Measurements from ENCODE around the gene BRD9.
"Not testable (repeated sequence)": the region's sequence is repeated elsewhere in the genome, so short reads cannot be mapped to it uniquely, and the experiment has no call there.

The BRD9 gene

DNA sequence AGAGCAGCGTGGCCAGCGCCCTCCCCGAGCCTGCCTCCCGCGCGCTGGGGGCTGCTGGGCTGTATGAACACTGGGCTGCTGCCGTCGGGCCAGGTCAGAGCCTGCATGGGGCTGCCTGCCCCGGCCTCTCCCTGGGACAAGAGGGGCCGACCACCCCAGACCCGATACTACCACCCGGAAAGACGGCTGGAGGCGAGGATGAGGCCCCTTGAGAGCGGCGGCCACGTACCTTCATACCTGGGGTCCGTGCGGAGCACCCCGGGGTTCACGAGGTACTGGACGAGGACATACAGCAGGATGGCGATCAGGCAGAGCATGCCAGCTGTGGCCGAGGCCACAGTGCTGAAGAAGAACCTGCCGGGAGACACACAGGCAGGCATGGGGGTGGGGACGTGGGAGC lies 49.2 kb downstream of the BRD9 start:
- not testable (repeated sequence) for DNase-seq

DNA sequence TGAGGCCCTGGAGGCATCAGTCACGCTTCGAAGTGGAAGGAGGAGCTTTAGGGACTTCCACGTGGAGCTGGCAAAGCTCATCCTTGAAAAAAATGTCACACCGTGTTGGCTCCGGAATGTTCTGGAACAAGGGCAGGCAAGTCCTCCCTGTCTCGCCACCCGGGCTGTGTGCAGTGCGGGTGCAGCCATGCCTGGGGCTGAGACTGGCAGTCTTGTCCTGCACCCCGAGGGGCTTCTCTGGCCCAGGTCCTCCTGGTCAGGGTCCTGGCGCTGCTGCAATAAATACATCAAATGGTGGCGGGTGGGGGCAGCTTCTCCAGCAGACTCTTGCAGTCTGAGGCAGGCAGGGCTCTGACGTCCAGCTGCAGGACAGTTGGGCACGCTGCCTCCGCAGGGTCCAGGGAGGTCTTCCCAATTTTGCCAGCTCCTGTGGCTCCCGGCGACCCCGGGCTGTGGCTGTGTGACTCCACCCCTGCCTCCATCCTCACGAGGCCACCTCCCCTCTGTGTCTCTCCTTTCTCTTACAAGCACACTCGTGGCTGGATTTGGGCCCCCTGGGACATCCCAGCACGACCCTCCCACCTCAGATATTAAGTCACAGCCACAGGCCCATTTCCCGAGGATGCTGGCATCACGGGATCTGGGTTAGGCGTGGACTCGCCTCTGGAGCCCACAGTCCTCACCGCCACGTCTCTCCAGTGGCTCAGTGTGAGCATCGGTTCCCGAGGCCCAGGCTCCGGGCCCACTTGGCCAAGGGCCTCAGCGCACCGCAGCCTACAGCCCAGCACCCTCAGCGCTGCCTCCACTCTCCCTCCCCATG lies 50.0 kb downstream of the BRD9 start:
- DNase-seq, result not testable (repeated sequence)

DNA sequence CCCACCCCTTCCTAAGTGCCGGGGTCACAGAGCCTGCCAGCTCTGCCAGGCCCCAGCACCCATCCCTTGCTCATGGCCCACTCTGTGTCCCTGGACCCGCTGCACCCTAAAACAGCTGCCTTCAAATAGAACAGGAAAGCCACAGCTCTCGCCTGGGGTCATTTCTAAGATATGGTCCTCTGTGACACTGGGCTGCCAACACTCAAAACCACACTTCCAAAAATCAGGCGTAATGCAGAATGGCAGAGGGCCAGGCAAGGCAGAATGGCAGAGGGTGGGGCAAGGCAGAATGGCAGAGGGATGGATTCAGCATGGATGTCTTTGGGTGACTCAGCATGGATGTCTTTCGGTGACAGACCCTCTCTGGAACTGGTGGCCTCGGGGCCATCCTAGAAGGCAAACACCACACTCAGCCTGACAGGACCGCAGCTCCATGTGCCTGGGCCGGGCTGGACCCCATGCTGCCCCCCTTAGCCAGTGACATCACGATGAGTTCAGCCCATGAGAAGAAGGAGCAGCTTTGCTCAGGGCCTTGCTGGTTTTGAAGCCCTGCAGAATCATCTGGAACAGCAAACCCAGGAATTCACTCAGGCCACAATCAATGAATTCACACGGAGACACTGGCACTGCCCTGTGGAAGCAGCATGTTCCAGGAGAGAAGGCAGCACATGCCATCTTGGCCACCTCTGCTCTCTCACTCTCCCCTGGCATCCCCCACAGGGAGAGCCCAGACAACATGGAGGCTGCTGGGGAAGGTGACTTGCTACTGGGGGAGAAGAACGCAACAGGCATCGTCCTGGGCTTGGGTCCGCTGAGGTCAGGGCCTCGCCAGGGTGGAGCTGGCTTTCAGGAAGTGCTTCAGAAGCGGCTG lies 50.8 kb downstream of the BRD9 start:
- DNase-seq, result not testable (repeated sequence)

DNA sequence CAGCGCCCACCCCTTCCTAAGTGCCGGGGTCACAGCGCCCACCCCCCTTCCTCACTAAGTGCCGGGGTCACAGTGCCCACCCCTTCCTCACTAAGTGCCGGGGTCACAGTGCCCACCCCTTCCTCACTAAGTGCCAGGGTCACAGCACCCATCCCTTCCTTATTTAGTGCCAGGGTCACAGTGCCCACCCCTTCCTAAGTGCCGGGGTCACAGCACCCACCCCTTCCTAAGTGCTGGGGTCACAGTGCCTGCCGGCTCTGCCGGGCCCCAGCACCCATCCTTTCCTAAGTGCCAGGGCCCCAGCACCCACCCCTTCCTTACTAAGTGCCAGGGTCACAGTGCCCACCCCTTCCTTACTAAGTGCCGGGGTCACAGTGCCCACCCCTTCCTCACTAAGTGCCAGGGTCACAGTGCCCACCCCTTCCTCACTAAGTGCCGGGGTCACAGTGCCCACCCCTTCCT lies 51.6 kb downstream of the BRD9 start:
- not testable (repeated sequence) for DNase-seq

DNA sequence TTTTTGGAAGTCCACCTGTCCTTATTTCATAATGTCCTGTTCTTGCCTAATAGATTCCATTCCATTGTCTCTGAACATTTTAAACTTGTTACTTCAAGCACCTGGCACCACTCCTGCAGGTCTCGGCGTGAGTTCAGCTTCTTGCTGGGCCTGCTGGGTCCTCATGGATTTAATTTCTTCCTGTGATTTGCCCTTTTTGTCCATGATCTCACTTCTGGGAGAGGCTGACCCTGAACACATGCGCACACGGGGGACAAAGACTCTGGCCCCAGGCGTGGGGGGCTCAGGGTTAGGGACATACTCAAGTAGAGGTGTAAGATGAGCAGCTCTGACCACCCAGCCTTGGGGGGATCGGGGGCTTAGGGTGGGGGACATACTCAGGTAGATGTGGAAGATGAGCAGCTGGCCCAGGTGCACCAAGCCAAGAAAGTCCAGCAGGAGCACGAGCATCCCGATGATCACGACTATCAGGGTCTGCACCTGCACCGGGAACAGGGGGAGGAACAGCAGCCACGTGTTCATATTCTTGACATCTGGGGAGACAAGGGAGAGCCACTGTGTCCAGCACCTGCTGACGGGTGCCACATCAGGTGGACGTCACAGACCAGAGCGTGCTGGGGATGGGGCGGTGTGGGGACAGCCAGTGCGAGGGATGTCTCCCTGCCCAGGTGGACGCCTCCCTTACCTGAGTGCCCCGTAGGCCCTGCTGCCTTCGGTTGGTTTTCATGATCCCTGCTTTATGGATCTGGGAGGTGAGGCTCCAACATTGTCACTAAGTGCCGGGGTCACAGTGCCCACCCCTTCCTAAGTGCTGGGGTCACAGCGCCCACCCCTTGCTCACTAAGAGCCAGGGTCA lies 52.3 kb downstream of the BRD9 start:
- not testable (repeated sequence) for DNase-seq

DNA sequence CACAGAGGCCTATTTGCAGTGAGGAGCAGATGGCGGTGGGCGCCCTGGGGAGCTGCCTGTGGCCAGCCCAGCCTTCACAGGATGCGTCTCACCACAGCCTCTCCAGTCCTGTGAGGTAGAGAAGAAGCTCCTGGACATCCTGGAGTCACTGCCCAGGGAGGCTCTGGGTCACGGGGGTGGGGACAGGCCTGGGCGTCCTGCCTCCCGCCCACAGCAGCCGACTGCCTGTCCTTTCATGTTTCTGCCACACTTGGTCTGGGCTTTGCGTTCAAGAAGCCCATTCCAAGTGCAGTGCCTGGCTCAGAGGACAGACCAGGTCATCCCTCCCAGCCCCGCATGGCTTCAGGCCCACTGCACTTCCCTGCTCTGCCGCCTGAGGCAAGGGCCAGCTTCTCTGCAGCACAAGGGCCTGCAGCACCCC lies 54.2 kb downstream of the BRD9 start:
- DNase-seq, result not testable (repeated sequence)

DNA sequence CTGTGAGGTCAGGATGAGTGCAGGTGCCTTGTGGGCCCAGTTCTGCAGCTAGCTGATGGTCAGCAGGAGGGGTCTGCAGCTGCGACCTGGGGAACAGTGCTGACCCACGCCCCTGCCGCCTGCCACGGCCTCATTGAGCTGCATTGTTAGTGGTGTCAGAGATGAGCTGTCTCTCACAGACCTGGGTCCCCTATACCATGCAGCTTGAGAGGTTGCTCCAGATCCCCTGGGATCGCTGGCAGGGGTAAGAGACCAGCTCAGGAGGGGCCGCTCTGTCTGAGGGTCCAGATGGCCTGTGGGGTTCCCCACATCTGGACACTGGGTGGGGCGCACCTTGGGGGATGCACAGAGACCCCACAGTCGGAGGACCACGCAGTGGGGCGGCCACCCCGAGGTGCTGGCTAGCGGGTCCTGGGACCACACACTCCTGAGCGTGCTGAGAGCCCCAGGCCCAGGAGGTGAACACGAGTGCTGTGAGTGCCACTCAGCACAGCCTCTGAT lies 54.9 kb downstream of the BRD9 start:
- DNase-seq, result not testable (repeated sequence)

DNA sequence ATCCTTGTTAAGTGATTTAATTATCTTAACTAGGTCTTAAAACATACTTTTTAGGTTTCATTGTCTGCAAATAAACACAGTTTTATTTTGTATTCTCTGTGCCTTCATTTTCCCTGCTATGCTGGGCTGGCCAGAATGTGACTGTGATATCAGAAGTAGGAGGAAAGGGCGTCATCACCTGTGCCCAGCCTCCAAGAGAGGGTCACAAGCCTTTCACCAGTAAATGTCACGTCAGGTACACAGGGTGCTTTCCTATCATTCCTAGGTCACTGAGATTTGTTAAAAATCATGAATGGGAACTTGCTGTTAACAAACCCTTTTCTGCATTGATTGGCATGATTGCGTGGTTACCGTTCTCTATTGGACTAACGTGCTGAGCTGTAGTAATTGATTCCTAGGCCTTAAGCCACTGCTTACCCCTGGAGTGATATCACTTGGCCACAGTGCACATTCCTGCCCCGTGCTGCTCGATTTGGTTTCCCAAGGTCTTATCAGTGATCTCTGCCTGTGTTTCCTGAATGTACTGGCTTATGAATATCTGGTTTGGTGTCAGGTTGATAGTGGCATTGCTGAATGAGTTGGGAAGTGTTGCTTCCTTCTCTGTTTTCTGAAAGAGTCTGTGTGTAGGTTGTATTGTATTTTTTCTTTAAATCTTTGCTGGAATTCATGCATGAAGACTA lies 56.5 kb downstream of the BRD9 start:
- not testable (repeated sequence) for DNase-seq

DNA sequence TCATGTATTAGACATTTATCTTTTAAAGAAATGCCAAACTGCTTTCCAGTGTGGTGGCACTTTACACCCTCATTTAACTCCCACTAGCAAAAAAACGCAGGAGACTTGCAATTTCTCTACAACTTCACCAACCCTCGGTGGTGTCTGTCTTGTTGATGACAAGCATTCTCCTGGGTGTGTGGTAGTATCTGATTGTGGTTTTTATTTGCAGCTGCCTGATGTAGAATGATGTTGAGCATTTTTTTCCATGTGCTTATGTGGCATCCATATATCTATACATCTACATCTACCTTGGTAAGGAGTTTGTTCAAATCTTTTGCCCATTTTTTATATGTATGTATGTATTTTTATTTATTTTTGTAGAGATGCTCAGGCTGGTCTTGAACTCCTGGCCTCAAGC lies 58.6 kb downstream of the BRD9 start:
- not testable (repeated sequence) for DNase-seq

DNA sequence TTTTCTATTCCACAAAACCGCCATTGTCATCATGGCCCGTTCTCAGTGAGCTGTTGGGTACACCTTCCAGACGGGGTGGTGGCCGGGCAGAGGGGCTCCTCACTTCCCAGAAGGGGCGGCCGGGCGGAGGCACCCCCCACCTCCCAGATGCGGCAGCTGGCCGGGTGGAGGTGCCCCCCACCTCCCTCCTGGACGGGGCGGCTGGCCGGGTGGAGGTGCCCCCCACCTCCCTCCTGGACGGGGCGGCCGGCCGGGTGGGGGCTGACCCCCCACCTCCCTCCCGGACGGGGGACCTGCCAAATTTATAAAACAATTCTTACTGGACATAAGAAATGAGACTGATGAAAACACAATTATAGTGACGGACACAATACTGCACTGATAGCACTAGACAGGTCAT lies 64.4 kb downstream of the BRD9 start:
- DNase-seq, result not testable (repeated sequence)

DNA sequence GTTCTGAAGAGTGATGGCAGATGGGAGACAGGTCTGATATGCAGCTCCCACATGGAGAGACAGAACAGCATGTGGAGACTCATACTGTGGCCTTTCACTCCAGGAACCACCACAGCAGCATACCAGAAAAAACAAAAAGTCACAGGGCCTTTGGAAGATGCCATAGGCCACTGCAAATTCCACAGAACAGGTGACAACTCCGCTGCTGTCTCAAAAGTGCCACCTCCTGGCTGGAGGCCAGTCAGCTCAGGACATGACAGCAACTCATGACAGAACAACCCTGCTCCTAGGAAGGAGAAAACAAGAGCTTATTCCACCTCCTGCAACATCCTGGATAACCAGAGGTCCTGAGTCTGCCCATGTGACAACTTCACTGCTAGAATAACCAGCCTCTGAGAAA lies 67.1 kb downstream of the BRD9 start:
- DNase-seq, result not testable (repeated sequence)

DNA sequence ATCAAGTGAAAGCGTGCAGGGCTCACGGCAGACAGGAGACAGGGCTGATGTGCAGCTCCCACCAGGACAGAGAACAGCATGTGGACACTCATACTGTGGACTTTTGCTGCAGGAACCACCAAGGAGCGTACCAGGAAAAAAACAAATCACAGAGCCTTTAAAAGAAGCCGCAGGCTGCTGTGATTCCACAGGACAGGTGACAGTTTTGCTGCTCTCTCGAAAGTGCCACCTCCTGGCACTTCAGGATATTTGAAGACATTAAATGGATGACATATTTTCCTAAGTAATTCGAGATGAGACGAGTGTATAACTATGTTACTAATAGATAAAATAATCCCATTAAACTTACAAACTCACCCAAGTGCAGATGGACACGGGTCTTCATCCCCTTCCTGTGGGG lies 71.1 kb downstream of the BRD9 start:
- DNase-seq, result no peak

DNA sequence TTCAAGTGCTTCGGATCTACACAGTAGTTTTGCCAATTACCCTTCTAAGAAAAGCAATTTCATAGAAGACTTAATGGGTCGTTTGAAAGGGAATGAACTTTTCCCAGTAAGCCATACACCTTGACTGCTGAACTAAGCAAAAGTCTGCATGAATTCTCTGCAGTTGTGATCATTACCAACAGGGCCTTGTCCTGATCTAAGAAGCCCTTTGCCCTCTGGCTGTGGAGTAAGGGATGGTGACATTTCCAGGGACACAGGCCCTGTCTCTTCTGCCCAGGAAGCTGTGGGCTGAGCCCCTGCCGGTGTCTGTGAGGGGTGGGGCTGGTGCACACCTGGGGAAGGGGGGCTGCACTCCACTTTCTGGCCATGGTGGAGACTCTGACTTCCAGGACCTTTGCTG lies 72.4 kb downstream of the BRD9 start:
- DNase-seq, result no peak

DNA sequence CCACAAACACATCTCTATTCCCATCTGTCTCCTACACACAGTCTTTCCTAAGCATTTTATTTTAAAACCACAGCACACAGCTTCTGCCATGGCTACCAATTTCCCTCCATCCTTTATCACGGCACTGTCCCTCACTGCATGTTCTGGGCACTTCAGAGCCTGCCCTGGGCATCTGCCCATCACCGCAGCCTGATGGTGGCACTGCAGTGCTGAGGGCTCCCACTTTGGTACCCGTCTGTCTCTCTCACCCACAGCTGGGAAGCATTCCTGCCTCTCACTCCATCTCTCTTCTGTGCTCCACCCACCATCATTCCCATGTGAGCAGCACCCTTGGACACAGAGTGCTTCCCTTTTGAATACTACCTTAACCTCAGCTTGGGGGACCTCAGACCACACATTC lies 73.5 kb downstream of the BRD9 start:
- no peak for DNase-seq

DNA sequence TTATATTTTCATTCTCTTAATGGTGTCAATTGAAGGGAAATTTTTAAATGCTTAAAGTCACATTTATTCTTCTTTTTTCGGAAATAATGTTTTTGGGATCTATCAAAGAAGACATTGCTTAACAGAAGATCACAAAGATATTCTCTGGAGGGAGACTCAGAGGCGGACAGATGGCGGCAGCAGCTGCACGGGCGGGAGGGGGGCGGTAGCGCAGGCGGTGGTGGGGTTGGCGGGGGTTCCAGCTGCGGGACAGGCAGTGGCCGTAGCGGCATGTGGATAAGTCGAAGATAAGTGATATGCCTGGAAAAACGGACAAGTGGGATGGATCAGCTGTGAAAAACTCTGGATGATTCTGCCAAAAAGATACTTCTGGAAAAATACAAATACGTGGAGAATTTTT lies 76.4 kb downstream of the BRD9 start:
- DNase-seq, result no peak

DNA sequence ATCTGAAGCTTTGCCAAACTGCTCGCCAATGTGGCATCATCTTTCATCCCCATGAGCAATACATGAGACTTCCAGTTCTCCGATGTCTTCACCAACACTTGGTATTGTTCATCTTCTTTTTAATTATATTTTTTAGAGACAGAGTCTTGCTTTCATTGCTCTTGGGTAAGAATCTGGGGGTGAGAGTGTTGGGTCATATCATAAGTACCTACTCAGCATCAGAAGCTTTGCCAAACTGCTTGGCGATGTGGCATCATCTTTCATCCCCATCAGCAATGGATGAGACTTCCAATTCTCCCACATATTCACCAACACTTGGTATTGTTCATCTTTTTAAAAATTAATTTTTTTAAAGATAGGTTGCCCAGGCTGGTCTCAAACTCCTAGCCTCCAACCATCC lies 77.2 kb downstream of the BRD9 start:
- no peak for DNase-seq
